GM20431 (cell line): Measurements from ENCODE around the gene FURIN.

Experiments
- in situ Hi-C: fragments of 300-500 bp; cut with MseI, MboI; formaldehyde crosslinking; loops from one replicate; pipeline ENCODE4 v1.15.0; 2020; ENCODE audit warnings: low sequenced_read_pairs; ENCODE audit not compliant: unreplicated experiment

FURIN gene

GRCh38 chr15:90930861-90931574 lies 62.6 kb downstream of the FURIN start:
- in situ Hi-C loops, result no loop called here

GRCh38 chr15:90931575-90931827 lies 63.1 kb downstream of the FURIN start:
- in situ Hi-C loops, result no loop called here

DNA sequence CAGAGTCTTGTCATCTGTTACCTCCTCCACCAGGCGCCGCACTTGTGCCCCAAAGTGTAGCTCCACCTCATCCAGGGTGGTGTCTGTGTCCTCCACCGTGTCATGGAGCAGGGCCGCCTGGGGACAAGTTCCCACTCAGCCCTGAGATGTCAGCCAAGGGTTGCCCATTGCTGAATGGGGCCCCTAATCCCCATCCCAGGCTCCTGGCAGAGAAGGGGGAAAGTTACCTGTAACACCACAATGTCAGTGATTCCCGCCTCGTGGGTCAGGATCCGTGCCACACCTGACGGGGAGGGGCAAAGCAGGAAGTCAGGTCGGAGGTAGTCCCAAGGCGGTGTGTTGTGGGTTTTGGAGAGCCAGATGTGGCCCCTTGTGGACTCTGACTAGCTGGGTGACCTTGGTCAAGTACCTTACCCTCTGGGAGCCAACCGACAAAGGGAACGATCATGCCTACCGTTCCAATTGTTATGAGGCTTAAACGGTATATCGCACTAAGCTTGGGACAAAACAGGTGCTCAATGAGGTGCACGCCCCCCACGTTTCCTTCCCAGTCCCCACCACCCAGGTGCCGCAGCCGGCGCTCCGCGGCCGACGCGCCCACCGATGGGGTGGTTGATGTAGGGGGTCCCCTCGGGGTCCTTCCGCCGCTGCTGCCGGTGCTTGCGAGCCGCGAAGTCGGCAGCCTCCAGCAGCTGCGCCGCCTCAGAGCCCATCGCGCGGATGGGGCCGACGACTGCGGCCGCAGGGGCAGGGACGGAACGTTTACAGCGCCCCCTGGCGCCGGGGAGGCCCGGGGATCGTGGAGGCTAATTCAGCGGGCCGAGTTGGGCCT lies 63.7 kb downstream of the FURIN start, which contains the start of gene HDDC3:
TSS of gene HDDC3 (minus strand) at position 722 of the 832 bp plus-strand sequence. CDS start at position 713, 9 bp downstream.
- in situ Hi-C loops, result no loop called here

- in situ Hi-C loops, result no loop called here
These were observed 64.2 kb downstream of the FURIN start for GRCh38 chr15:90932660-90932991.
